PFSK-1 (cell line): ENCODE measurements around the gene S100A10.

ENCODE experiments used
- POLR2AphosphoS5 ChIP-seq: IDR thresholded peaks from 2 replicates; pipeline ENCODE4 v1.6.1; 2012; ENCODE audit warnings: low read depth, mild to moderate bottlenecking, control low read depth, low read length, moderate library complexity
- REST ChIP-seq, 2 experiments: IDR thresholded peaks; 2 replicates each; pipeline versions ENCODE4 v1.6.1 to v1.8.0; 2011 to 2012; ENCODE audit warnings: low read depth in 2 of 2, low read length in 2 of 2, control low read depth in 1 of 2, inconsistent platforms in 1 of 2, mild to moderate bottlenecking in 1 of 2, moderate library complexity in 1 of 2; ENCODE audit not compliant: insufficient read depth in 1 of 2
- SIN3A ChIP-seq: IDR thresholded peaks from 2 replicates; pipeline ENCODE4 v1.6.1; 2012; ENCODE audit warnings: mild to moderate bottlenecking, low read length, moderate library complexity, borderline replicate concordance; ENCODE audit not compliant: insufficient read depth
- TAF1 ChIP-seq: IDR thresholded peaks from 2 replicates; pipeline ENCODE4 v1.6.1; 2012; ENCODE audit warnings: low read length, control low read depth, borderline replicate concordance; ENCODE audit not compliant: insufficient read depth

GRCh38 chr1:151963288-151963687, 30.4 kb downstream of the S100A10 start:
- TF ChIP-seq POLR2AphosphoS5 (no peak), TAF1 (no peak), REST (IDR thresholded peaks at IDR 0.05; ENCODE audit: insufficient read depth in 1 of 2, low read depth in 2 of 2, low read length in 2 of 2) (no peak), SIN3A (no peak)
